Natural killer cell treated with Interleukin-12 subunit alpha and Interleukin-12 subunit beta and Interleukin-15 and Interleukin-18, amount 100 ng/mL, for 72 hours (primary cell): Measurements from ENCODE around the gene ARHGAP26. TPM values are rescaled to one million over a fixed set of nuclear protein-coding genes. Genes with fewer than 3 reads are reported as not detected.

Source experiments
- ATAC-seq, 2 donors: fragments of 150-1000 bp; cut with Tn5 transposase in 1 of 2; sonication (Bioruptor Pico), chemical (Tn5 transposase) in 1 of 2; 2 replicates each; pipeline ENCODE4 v1.10.0; 2021
- DNase-seq: peaks from one replicate; pipeline ENCODE4 v3.0.0; 2022; ENCODE audit warnings: low spot score
- H3K27ac Mint-ChIP-seq, 2 donors: 1 replicate in 1 of 2; 2 replicates in 1 of 2; pipeline ENCODE4 v1.8.0; 2022; ENCODE audit warnings: mixed read lengths in 2 of 2, mild to moderate bottlenecking in 1 of 2, moderate library complexity in 1 of 2
- H3K27me3 Mint-ChIP-seq, 2 donors: 1 replicate in 1 of 2; 2 replicates in 1 of 2; pipeline ENCODE4 v1.8.0; 2022; ENCODE audit warnings: mixed read lengths in 2 of 2
- H3K36me3 Mint-ChIP-seq: one replicate; pipeline ENCODE4 v1.8.0; 2022; ENCODE audit warnings: mixed read lengths
- H3K4me1 Mint-ChIP-seq, 2 donors: 1 replicate in 1 of 2; 2 replicates in 1 of 2; pipeline ENCODE4 v1.8.0; 2022; ENCODE audit warnings: low read depth in 2 of 2, mixed read lengths in 2 of 2, mild to moderate bottlenecking in 1 of 2
- H3K4me3 Mint-ChIP-seq: one replicate; pipeline ENCODE4 v1.8.0; 2022; ENCODE audit warnings: mixed read lengths
- H3K9me3 Mint-ChIP-seq: 2 replicates; pipeline ENCODE4 v1.8.0; 2022; ENCODE audit warnings: mixed read lengths
- total RNA-seq, 2 donors: library from RNA; stranded (reverse); gene quantifications; one replicate each; pipeline ENCODE4 v1.2.3, GENCODE V29; 2022

ARHGAP26 gene
- total RNA-seq, 2 donors from 2014 or later: 109 to 110 TPM

GRCh38 chr5:142838845-142839244 lies 68.7 kb downstream of the ARHGAP26 start:
- H3K4me3 Mint-ChIP-seq: no peak overlapping the region
- H3K4me1 Mint-ChIP-seq: peaks cover 47 to 61% of the 10 kb centered on the region in 2 donors
- no peaks in the 10 kb centered on the region for H3K9me3 Mint-ChIP-seq
- no peak for ATAC-seq
- H3K36me3 Mint-ChIP-seq: no peaks in the 10 kb centered on the region
- no peak for DNase-seq
- no peak overlapping the region for H3K27ac Mint-ChIP-seq
- H3K27me3 Mint-ChIP-seq: peaks cover 0 to 3% of the 10 kb centered on the region in 2 donors

- Mint-ChIP-seq H3K9me3 (no peaks in the 10 kb centered on the region), H3K27ac (no peak overlapping the region), H3K36me3 (no peaks in the 10 kb centered on the region), H3K27me3 (peaks cover 0 to 3% of the 10 kb centered on the region in 2 donors), H3K4me1 (peaks cover 49 to 59% of the 10 kb centered on the region in 2 donors), H3K4me3 (no peak overlapping the region)
- DNase-seq: no peak
- ATAC-seq: no peak
Measured at GRCh38 chr5:142839711-142840346, 69.7 kb downstream of the ARHGAP26 start.

- DNase-seq: no peak
- peaks cover 49 to 59% of the 10 kb centered on the region in 2 donors for H3K4me1 Mint-ChIP-seq
- H3K9me3 Mint-ChIP-seq: no peaks in the 10 kb centered on the region
- no peaks in the 10 kb centered on the region for H3K36me3 Mint-ChIP-seq
- ATAC-seq: no peak
- peaks cover 0 to 3% of the 10 kb centered on the region in 2 donors for H3K27me3 Mint-ChIP-seq
- no peak overlapping the region for H3K4me3 Mint-ChIP-seq
- H3K27ac Mint-ChIP-seq: no peak overlapping the region
Measured at GRCh38 chr5:142840575-142840974, 70.4 kb downstream of the ARHGAP26 start.

GRCh38 chr5:142841511-142842265 lies 71.5 kb downstream of the ARHGAP26 start:
- H3K4me3 Mint-ChIP-seq: no peak overlapping the region
- H3K27me3 Mint-ChIP-seq: peaks cover 0 to 3% of the 10 kb centered on the region in 2 donors
- H3K27ac Mint-ChIP-seq: no peak overlapping the region
- no peak for ATAC-seq
- H3K9me3 Mint-ChIP-seq: no peaks in the 10 kb centered on the region
- H3K4me1 Mint-ChIP-seq: peaks cover 49 to 62% of the 10 kb centered on the region in 2 donors
- no peak for DNase-seq
- no peaks in the 10 kb centered on the region for H3K36me3 Mint-ChIP-seq

GRCh38 chr5:142842994-142843905 lies 73.1 kb downstream of the ARHGAP26 start:
- H3K9me3 Mint-ChIP-seq: no peaks in the 10 kb centered on the region
- H3K36me3 Mint-ChIP-seq: no peaks in the 10 kb centered on the region
- peaks cover 54 to 69% of the 10 kb centered on the region in 2 donors for H3K4me1 Mint-ChIP-seq
- ATAC-seq: no peak
- DNase-seq: no peak
- peak overlapping the region in 1 of 2 donors; percentile 56 for H3K27ac Mint-ChIP-seq
- H3K27me3 Mint-ChIP-seq: no peaks in the 10 kb centered on the region
- H3K4me3 Mint-ChIP-seq: no peak overlapping the region

- ATAC-seq: no peak
Measured at GRCh38 chr5:142844866-142845265, 74.7 kb downstream of the ARHGAP26 start.

GRCh38 chr5:142845402-142845921 lies 75.3 kb downstream of the ARHGAP26 start:
- peaks cover 72 to 78% of the 10 kb centered on the region in 2 donors for H3K4me1 Mint-ChIP-seq
- ATAC-seq: peak; percentile 63 to 69
- no peaks in the 10 kb centered on the region for H3K9me3 Mint-ChIP-seq
- H3K36me3 Mint-ChIP-seq: no peaks in the 10 kb centered on the region
- H3K27me3 Mint-ChIP-seq: no peaks in the 10 kb centered on the region
- peak overlapping the region; percentile 56 to 61 for H3K27ac Mint-ChIP-seq
- H3K4me3 Mint-ChIP-seq: peak overlapping the region; percentile 61
- no peak for DNase-seq

More at GRCh38 chr5:142844866-142845265, 74.7 kb downstream of the ARHGAP26 start:
- no peaks in the 10 kb centered on the region for H3K36me3 Mint-ChIP-seq
- peak overlapping the region; percentile 61 for H3K4me3 Mint-ChIP-seq
- peaks cover 69 to 77% of the 10 kb centered on the region in 2 donors for H3K4me1 Mint-ChIP-seq
- H3K27me3 Mint-ChIP-seq: no peaks in the 10 kb centered on the region
- no peak for DNase-seq
- no peaks in the 10 kb centered on the region for H3K9me3 Mint-ChIP-seq
- peak overlapping the region; percentile 56 to 61 for H3K27ac Mint-ChIP-seq

- Mint-ChIP-seq H3K27ac (peak overlapping the region; percentile 56 to 61), H3K9me3 (no peaks in the 10 kb centered on the region), H3K4me3 (peak overlapping the region; percentile 61), H3K36me3 (no peaks in the 10 kb centered on the region), H3K4me1 (peaks cover 71 to 77% of the 10 kb centered on the region in 2 donors), H3K27me3 (no peaks in the 10 kb centered on the region)
- no peak for DNase-seq
- ATAC-seq: peak in 1 of 2 donors; percentile 59
Measured at GRCh38 chr5:142845954-142846398, 75.8 kb downstream of the ARHGAP26 start.

- Mint-ChIP-seq H3K27ac (peak overlapping the region; percentile 56 to 61), H3K4me1 (peaks cover 69 to 74% of the 10 kb centered on the region in 2 donors), H3K4me3 (peak overlapping the region; percentile 11), H3K36me3 (no peaks in the 10 kb centered on the region), H3K27me3 (no peaks in the 10 kb centered on the region), H3K9me3 (no peaks in the 10 kb centered on the region)
- no peak for DNase-seq
- ATAC-seq: no peak
Measured at GRCh38 chr5:142846406-142846805, 76.2 kb downstream of the ARHGAP26 start.

GRCh38 chr5:142847898-142848790 lies 78.0 kb downstream of the ARHGAP26 start:
- Mint-ChIP-seq H3K9me3 (no peaks in the 10 kb centered on the region), H3K4me1 (peaks cover 80 to 81% of the 10 kb centered on the region in 2 donors), H3K27ac (peak overlapping the region in 1 of 2 donors; percentile 35), H3K4me3 (no peak overlapping the region), H3K36me3 (no peaks in the 10 kb centered on the region), H3K27me3 (no peaks in the 10 kb centered on the region)
- no peak for ATAC-seq
- no peak for DNase-seq

GRCh38 chr5:142849466-142849865 lies 79.3 kb downstream of the ARHGAP26 start:
- H3K4me3 Mint-ChIP-seq: no peak overlapping the region
- no peak for ATAC-seq
- no peak for DNase-seq
- H3K4me1 Mint-ChIP-seq: peaks cover 81 to 82% of the 10 kb centered on the region in 2 donors
- no peaks in the 10 kb centered on the region for H3K36me3 Mint-ChIP-seq
- H3K9me3 Mint-ChIP-seq: no peaks in the 10 kb centered on the region
- no peaks in the 10 kb centered on the region for H3K27me3 Mint-ChIP-seq
- H3K27ac Mint-ChIP-seq: peak overlapping the region; percentile 1 to 26

- H3K27ac Mint-ChIP-seq: peak overlapping the region; percentile 1 to 26
- H3K27me3 Mint-ChIP-seq: no peaks in the 10 kb centered on the region
- no peak for DNase-seq
- H3K4me1 Mint-ChIP-seq: peaks cover 81% of the 10 kb centered on the region in 2 donors
- ATAC-seq: no peak
- no peak overlapping the region for H3K4me3 Mint-ChIP-seq
- H3K9me3 Mint-ChIP-seq: no peaks in the 10 kb centered on the region
- H3K36me3 Mint-ChIP-seq: no peaks in the 10 kb centered on the region
Measured at GRCh38 chr5:142849880-142850279, 79.7 kb downstream of the ARHGAP26 start.
